ENCODE results near the gene ARHGEF37. TPM values are rescaled to one million over a fixed set of nuclear protein-coding genes. Genes with fewer than 3 reads are reported as not detected.

ARHGEF37 gene
- total and polyA plus RNA-seq, 9 of the 15 experiments (the other 6 are each of a cell fraction or from before 2014, with no cell fraction given): 0.01 to 0.27 (median 0.05) TPM

DNA sequence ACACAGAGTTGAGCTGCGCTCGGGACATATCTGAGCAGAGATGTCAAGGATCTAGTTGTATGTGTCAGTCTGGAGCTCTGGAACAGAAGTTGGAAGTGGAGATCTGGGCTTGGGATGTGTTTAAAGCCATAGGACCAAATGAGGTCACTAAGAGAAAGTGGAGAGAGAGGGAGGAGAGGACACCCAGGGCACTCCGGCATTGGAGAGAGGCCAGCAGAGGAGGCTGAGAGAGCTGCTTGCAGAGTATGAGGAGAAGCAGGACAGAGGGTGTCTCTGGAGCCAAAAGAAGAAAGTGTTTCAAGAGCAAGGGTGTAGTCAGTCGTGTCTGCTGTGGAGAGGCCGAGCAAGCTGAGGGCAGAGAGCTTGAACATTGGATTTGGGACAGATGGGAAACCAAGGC is 34.7 kb downstream of the ARHGEF37 start:
- POLR2A ChIA-PET: interaction anchor here (0.6 to 1.0 kb wide), 4 partner anchors 8 to 175 kb away, joined by 3 to 4 read pairs (median 3); no protein-coding TSS in a partner anchor
- Histone ChIP-seq H3K9ac (ENCODE audit: insufficient read depth in 1 of 2, low read depth in 2 of 2, low read length in 2 of 2) (no peak overlapping the region), H3K4me3 (no peak overlapping the region), H3K4me1 (replicated peaks in 1 of 2; ENCODE audit: control insufficient read depth in 2 of 2, insufficient read depth in 2 of 2, low read length in 2 of 2) (peaks cover 0 to 4% of the 10 kb centered on the region in 2 experiments; a peak in 3 of 5 replicates), H2AFZ (ENCODE audit: low read depth, low read length) (0 out of 2 replicates have a peak overlapping the region, but pooled peaks have one; percentile 32), H3K27ac (ENCODE audit: extremely low read depth, low read depth, low read length) (no peak overlapping the region), H3K9me3 (replicated peaks; ENCODE audit: control insufficient read depth, insufficient read depth, low read depth, low read length) (peaks cover 1% of the 10 kb centered on the region; the same call in 1 of the 2 replicates), H3K36me3 (ENCODE audit: control insufficient read depth, insufficient read depth, low read length) (no peaks in the 10 kb centered on the region), H3K79me2 (ENCODE audit: control insufficient read depth, insufficient read depth, low read length) (no peaks in the 10 kb centered on the region), H3K9me1 (ENCODE audit: control insufficient read depth, insufficient read depth, low read length) (no peaks in the 10 kb centered on the region), H3K27me3 (ENCODE audit: control insufficient read depth in 2 of 2, insufficient read depth in 2 of 2, low read length in 2 of 2) (no peaks in the 10 kb centered on the region), H3K4me2 (ENCODE audit: insufficient read depth, low read length) (no peak overlapping the region), H4K20me1 (replicated peaks; ENCODE audit: control insufficient read depth, insufficient read depth, low read length) (no peaks in the 10 kb centered on the region)
- no peak for FAIRE-seq
- DNase-seq (ENCODE audit: extremely low read depth in 1 of 4, low spot score in 3 of 4): no peak
- BruUV-seq (replicated peaks): no TSS peak
- in situ Hi-C loops (cut with MboI) (no loop called here), intact Hi-C loops (cut with micrococcal nuclease) (loop anchor here (5.0 kb wide), 1 partner anchor 234 kb away; no protein-coding TSS in a partner anchor)
- TF ChIP-seq ZNF232 (CRISPR knock-in tag; IDR thresholded peaks at IDR 0.05): no peak
- TF ChIP-seq, protein P1, sequence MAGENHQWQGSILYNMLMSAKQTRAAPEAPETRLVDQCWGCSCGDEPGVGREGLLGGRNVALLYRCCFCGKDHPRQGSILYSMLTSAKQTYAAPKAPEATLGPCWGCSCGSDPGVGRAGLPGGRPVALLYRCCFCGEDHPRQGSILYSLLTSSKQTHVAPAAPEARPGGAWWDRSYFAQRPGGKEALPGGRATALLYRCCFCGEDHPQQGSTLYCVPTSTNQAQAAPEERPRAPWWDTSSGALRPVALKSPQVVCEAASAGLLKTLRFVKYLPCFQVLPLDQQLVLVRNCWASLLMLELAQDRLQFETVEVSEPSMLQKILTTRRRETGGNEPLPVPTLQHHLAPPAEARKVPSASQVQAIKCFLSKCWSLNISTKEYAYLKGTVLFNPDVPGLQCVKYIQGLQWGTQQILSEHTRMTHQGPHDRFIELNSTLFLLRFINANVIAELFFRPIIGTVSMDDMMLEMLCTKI (IDR thresholded peaks at IDR 0.05; ENCODE audit: partially characterized antibody): no peak
- no peak for TF ChIP-seq ZFP30 (CRISPR knock-in tag; IDR thresholded peaks at IDR 0.05; ENCODE audit: borderline replicate concordance)
- CTCF ChIA-PET (ENCODE audit: low intra/inter-chr PET ratio): no interaction called here
- ATAC-seq: no peak; the same call in 2 of the 3 replicates
- WGBS (ENCODE audit: insufficient coverage, low coverage, missing lambda C conversion rate): 38% methylated on average over 5 of the region's 5 CpGs

All from K562 (cell line).